Activated naive CD8-positive, alpha-beta T cell treated with anti-CD3 and anti-CD28 coated beads, Interleukin-2, amount 50 U/mL, for 24 hours (primary cell): ENCODE data around the gene GZMA.
"Not testable (repeated sequence)": the region's sequence is repeated elsewhere in the genome, so short reads cannot be mapped to it uniquely, and the experiment has no call there.

Source experiments
- ATAC-seq: fragments of 150-1000 bp; cut with Tn5 transposase; one replicate; pipeline ENCODE4 v1.10.0; 2021
- DNase-seq: peaks from one replicate; pipeline ENCODE4 v3.0.0; 2021
- H3K27ac Mint-ChIP-seq: one replicate; pipeline ENCODE4 v1.8.0; 2021; ENCODE audit warnings: mild to moderate bottlenecking, mixed read lengths
- H3K27me3 Mint-ChIP-seq: one replicate; pipeline ENCODE4 v1.8.0; 2021; ENCODE audit warnings: mixed read lengths
- H3K36me3 Mint-ChIP-seq: one replicate; pipeline ENCODE4 v1.8.0; 2021; ENCODE audit warnings: low read depth, mixed read lengths
- H3K4me1 Mint-ChIP-seq: one replicate; pipeline ENCODE4 v1.8.0; 2021; ENCODE audit warnings: mixed read lengths
- H3K4me3 Mint-ChIP-seq: one replicate; pipeline ENCODE4 v1.8.0; 2021; ENCODE audit warnings: mild to moderate bottlenecking, moderate library complexity, mixed read lengths
- H3K9me3 Mint-ChIP-seq: one replicate; pipeline ENCODE4 v1.8.0; 2021; ENCODE audit warnings: mixed read lengths

The GZMA gene

GRCh38 chr5:55096861-55097260 is 5.6 kb upstream of the GZMA start:
- Mint-ChIP-seq H3K27me3 (no peaks in the 10 kb centered on the region), H3K9me3 (peaks cover 22% of the 10 kb centered on the region), H3K36me3 (peaks cover 25% of the 10 kb centered on the region), H3K4me1 (peaks cover 71% of the 10 kb centered on the region), H3K4me3 (no peak overlapping the region), H3K27ac (no peak overlapping the region)
- ATAC-seq (no peak), DNase-seq (no peak)

- not testable (repeated sequence) for DNase-seq, H3K27me3 Mint-ChIP-seq
- Mint-ChIP-seq H3K4me3 (peak overlapping the region; percentile 61), H3K36me3 (peaks cover 23% of the 10 kb centered on the region), H3K4me1 (peaks cover 86% of the 10 kb centered on the region), H3K27ac (peak overlapping the region; percentile 81), H3K9me3 (peaks cover 22% of the 10 kb centered on the region)
- peak; percentile 66 for ATAC-seq
Observed at GRCh38 chr5:55101148-55101547, 1.3 kb upstream of the GZMA start.

DNA sequence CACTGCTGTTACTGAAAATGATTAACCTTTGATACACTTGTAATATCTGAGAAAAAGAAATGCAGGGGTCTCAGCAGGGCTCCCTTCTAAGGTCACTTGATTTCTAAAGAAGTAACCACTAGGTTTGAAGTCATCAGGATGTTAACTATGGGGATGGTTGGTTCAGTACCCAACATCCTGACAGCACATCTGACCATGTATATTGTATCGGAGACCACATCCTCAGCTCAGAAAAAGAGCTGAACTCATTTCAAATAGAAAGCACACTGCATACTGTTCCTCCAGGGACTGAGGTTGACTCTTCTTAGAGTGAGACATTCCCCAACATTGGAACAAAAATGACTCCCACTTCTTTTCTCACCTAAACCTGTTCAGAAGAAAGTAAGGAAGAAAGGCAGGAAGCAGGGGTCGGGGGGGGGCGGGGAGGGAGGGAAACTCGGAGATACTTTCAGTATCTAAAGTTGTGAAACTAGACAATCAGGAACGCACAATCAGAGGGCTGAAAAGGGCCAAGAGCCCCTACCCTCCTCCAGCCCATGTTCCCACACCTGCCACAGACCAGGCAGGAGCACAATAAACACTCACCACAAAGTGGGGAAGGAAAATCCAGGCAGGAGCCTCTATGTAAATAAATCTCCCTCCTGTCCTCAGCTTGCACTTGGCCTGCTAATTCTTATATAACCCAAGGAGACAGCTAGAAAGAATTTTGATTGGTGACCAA is 730 bp upstream of the GZMA start:
- DNase-seq, result no peak
- Mint-ChIP-seq H3K27me3 (no peaks in the 10 kb centered on the region), H3K9me3 (peaks cover 22% of the 10 kb centered on the region), H3K4me3 (peak overlapping the region; percentile 61), H3K27ac (peak overlapping the region; percentile 81), H3K36me3 (peaks cover 23% of the 10 kb centered on the region), H3K4me1 (peaks cover 83% of the 10 kb centered on the region)
- peak; percentile 83 for ATAC-seq

DNA sequence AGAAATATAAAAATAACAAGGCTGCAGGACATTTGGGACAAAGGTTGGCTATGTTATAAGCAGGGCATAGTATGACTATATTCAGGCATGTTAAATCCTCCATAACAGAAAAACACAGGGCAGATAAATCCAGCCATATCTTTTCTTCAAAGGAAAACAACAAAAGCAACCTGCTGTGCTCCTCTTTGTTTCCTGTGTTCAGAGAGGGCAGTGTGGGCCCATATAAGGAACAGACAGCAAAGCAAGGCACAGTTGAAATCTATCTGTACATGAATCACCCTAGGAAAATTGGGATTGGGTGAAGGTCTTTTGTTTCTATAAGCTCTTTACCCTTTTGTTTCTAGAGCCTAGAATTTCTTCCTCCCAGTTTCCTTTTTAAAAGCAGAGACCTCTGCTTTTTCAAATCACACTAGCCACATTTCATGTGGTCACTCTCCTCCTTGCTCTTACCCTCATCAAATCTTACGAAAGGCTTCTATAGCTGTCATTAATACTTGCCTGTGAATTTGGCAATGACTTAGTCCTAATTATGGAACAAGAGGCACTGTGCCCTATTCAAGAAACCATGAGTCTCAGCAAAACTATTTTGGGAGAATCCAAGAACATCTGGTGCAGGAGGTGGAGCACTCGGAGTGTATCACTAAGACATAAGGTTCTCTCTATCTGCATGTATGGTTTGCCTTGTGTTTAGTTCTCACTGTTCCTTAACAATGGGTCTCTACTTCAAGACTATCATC is 1.8 kb downstream of the GZMA start:
- ATAC-seq (no peak), DNase-seq (no peak)
- Mint-ChIP-seq H3K4me1 (peaks cover 66% of the 10 kb centered on the region), H3K4me3 (peak overlapping the region; percentile 62), H3K9me3 (peaks cover 11% of the 10 kb centered on the region), H3K27ac (peak overlapping the region; percentile 13), H3K36me3 (peaks cover 14% of the 10 kb centered on the region), H3K27me3 (no peaks in the 10 kb centered on the region)

GRCh38 chr5:55104946-55105701 is 2.7 kb downstream of the GZMA start:
- Mint-ChIP-seq H3K9me3 (peaks cover 5% of the 10 kb centered on the region), H3K27ac (no peak overlapping the region), H3K4me1 (peaks cover 62% of the 10 kb centered on the region), H3K27me3 (no peaks in the 10 kb centered on the region), H3K36me3 (peaks cover 10% of the 10 kb centered on the region), H3K4me3 (peak overlapping the region; percentile 62)
- DNase-seq, result no peak
- ATAC-seq, result no peak

- peaks cover 54% of the 10 kb centered on the region for H3K4me1 Mint-ChIP-seq
- not testable (repeated sequence) for DNase-seq, H3K27ac Mint-ChIP-seq, ATAC-seq, H3K4me3 Mint-ChIP-seq, H3K27me3 Mint-ChIP-seq, H3K36me3 Mint-ChIP-seq, H3K9me3 Mint-ChIP-seq
Observed at GRCh38 chr5:55105976-55106375, 3.5 kb downstream of the GZMA start.

DNA sequence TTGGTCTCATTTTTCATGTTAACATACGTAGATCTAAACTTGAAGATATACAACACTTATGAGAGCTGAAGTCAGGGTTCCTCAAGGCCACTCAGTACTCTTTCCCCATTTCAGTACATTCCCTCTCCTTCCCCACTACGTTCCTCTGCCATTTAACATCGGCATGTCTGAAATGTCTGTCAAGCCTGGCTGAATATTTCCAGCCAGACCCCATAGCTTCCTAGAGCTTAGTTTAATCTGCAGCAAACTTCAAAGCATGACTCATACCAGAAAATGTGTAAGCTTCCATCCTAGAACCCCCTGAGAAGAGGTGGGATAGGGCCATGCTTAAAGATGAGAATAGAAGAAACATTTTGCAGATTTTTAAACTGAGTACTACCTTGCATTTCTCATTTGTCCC is 6.2 kb downstream of the GZMA start:
- no peak for ATAC-seq
- no peak overlapping the region for H3K4me3 Mint-ChIP-seq
- H3K27me3 Mint-ChIP-seq, result no peaks in the 10 kb centered on the region
- no peaks in the 10 kb centered on the region for H3K9me3 Mint-ChIP-seq
- H3K4me1 Mint-ChIP-seq, result peaks cover 37% of the 10 kb centered on the region
- H3K36me3 Mint-ChIP-seq, result no peaks in the 10 kb centered on the region
- no peak for DNase-seq
- no peak overlapping the region for H3K27ac Mint-ChIP-seq

GRCh38 chr5:55110217-55110616 is 7.8 kb downstream of the GZMA start:
- Mint-ChIP-seq H3K27me3 (no peaks in the 10 kb centered on the region), H3K4me1 (peaks cover 25% of the 10 kb centered on the region), H3K36me3 (no peaks in the 10 kb centered on the region), H3K27ac (no peak overlapping the region), H3K4me3 (no peak overlapping the region), H3K9me3 (no peaks in the 10 kb centered on the region)
- no peak for ATAC-seq
- DNase-seq, result no peak

GRCh38 chr5:55113327-55113726 is 10.9 kb downstream of the GZMA start:
- ATAC-seq, result no peak
- no peaks in the 10 kb centered on the region for H3K9me3 Mint-ChIP-seq

DNA sequence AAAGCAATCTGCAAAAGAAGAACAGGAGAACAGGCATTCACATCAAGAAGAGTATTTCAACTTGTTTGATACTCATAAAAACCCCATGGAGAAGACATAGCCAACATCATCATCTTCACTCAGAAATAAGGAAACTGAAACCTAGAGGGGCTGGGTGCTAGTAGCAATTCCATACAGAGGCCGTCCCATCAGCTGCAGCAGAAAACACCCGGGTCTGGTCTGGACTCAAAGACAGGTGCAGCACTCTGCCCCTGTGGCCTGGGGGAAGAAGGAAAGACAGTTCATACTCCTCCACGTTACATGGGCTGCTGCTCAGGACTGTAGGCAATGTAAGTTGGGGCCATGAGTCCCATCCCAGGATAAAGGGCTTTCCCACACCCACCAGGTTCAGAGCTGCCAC is 11.6 kb downstream of the GZMA start:
- no peak overlapping the region for H3K4me3 Mint-ChIP-seq
- no peak overlapping the region for H3K27ac Mint-ChIP-seq
- no peaks in the 10 kb centered on the region for H3K27me3 Mint-ChIP-seq
- DNase-seq (no peak), ATAC-seq (peak; percentile 33)
- no peaks in the 10 kb centered on the region for H3K36me3 Mint-ChIP-seq
- no peaks in the 10 kb centered on the region for H3K9me3 Mint-ChIP-seq
- H3K4me1 Mint-ChIP-seq, result peaks cover 13% of the 10 kb centered on the region

More at GRCh38 chr5:55113327-55113726, 10.9 kb downstream of the GZMA start:
- Mint-ChIP-seq H3K4me1 (peaks cover 17% of the 10 kb centered on the region), H3K4me3 (no peak overlapping the region), H3K27me3 (no peaks in the 10 kb centered on the region), H3K27ac (no peak overlapping the region), H3K36me3 (no peaks in the 10 kb centered on the region)
- no peak for DNase-seq

- no peak overlapping the region for H3K4me3 Mint-ChIP-seq
- no peak for DNase-seq
- no peaks in the 10 kb centered on the region for H3K27me3 Mint-ChIP-seq
- no peak overlapping the region for H3K27ac Mint-ChIP-seq
- ATAC-seq, result no peak
- no peaks in the 10 kb centered on the region for H3K9me3 Mint-ChIP-seq
- no peaks in the 10 kb centered on the region for H3K36me3 Mint-ChIP-seq
- H3K4me1 Mint-ChIP-seq, result no peaks in the 10 kb centered on the region
Observed at GRCh38 chr5:55123365-55123764, 20.9 kb downstream of the GZMA start.

DNA sequence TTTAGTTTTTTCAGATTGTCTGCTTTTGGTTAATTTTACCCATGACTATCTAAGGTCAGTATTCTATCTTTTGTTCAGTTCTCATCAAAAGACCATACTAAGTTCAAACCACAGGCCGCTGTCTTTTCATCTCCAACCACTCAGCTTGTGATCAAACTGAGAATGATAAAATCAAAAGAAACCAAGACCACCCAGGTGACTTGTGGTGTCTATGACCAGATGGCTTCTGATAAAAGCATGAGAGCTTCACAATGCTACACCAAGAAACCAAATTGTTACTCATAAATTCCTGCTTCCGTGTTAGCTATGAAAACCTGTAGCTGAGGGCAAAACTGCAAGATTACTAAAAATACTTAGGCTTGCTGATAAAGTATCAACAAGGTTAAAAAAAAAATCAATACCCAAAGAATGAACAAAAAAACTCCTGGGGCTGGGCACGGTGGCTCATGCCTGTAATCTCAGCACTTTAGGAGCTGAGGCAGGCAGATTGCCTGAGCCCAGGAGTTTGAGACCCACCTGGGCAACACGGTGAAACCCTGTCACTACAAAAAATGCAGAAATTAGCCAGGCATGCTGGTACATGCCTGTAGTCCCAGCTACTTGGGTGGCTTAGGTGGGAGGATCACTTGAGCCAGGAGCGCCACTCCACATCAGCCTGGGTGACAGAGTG is 31.7 kb downstream of the GZMA start:
- peak; percentile 94 for ATAC-seq
- Mint-ChIP-seq H3K9me3 (peaks cover 20% of the 10 kb centered on the region), H3K4me1 (peaks cover 19% of the 10 kb centered on the region), H3K4me3 (peak overlapping the region; percentile 41), H3K36me3 (peaks cover 13% of the 10 kb centered on the region), H3K27me3 (peaks cover 15% of the 10 kb centered on the region), H3K27ac (peak overlapping the region; percentile 69)
- DNase-seq, result peak; percentile 28

DNA sequence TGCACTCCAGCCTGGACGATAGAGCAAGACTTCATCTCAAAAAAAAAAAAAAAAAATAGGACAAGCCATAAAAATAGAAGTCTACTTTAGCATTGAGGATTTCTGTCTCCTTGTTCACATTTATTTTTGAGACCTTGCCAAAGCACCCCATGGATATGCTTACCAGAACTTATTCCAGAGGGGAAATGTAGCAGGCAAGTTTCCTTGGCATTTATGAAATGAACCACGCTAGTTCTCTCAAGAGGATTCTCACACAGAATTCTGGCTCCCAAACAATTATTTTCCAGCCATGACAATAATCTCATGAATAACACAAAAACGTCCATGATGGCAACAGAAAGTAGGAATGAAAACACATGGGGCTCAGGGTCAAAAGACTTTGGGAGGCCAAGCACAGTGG is 34.1 kb downstream of the GZMA start:
- no peak for DNase-seq
- Mint-ChIP-seq H3K36me3 (peaks cover 3% of the 10 kb centered on the region), H3K27ac (no peak overlapping the region), H3K4me3 (no peak overlapping the region), H3K9me3 (peaks cover 9% of the 10 kb centered on the region), H3K27me3 (peaks cover 10% of the 10 kb centered on the region), H3K4me1 (peaks cover 30% of the 10 kb centered on the region)
- ATAC-seq, result no peak

- Mint-ChIP-seq H3K36me3 (no peaks in the 10 kb centered on the region), H3K9me3 (no peaks in the 10 kb centered on the region), H3K27me3 (peaks cover 18% of the 10 kb centered on the region), H3K27ac (no peak overlapping the region), H3K4me1 (peaks cover 27% of the 10 kb centered on the region), H3K4me3 (no peak overlapping the region)
- peak; percentile 42 for ATAC-seq
- DNase-seq, result peak; percentile 20
Observed at GRCh38 chr5:55140908-55141665, 38.6 kb downstream of the GZMA start.
